GM19372 (cell line): ENCODE data around the gene SEMA3A.
"Not testable (repeated sequence)": the region's sequence is repeated elsewhere in the genome, so short reads cannot be mapped to it uniquely, and the experiment has no call there.

ENCODE experiments used
- ATAC-seq: cut with Tn5 transposase; IDR thresholded peaks from one replicate; pipeline ENCODE4 v1.9.1; 2021; ENCODE audit warnings: mild to moderate bottlenecking, low read depth, moderate library complexity; ENCODE audit not compliant: unreplicated experiment

The SEMA3A gene

DNA sequence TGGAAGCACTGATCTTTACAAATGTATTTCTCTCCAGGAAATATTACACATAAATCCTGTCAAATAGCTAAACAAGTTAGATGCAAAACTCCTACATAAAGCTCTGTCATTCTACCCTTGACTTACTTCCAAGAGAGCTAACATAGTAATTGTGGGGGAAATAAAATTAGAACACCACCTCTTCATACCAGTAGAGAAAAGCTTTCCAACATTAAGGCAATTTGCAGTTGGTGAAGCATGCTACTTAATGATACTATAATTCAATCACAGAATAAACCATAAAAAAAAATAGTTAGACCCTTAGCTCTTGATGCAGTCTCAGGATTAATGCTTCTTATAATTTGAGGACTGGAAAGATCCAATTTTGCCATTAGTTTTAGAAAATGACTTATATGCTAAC, 35.2 kb downstream of the SEMA3A start:
- ATAC-seq: no peak

GRCh38 chr7:84157171-84157570, 37.4 kb downstream of the SEMA3A start:
- no peak for ATAC-seq

- no peak for ATAC-seq
Measured at GRCh38 chr7:84154991-84155781, 39.4 kb downstream of the SEMA3A start.

- ATAC-seq: no peak
Measured at GRCh38 chr7:84152995-84153394, 41.6 kb downstream of the SEMA3A start.

DNA sequence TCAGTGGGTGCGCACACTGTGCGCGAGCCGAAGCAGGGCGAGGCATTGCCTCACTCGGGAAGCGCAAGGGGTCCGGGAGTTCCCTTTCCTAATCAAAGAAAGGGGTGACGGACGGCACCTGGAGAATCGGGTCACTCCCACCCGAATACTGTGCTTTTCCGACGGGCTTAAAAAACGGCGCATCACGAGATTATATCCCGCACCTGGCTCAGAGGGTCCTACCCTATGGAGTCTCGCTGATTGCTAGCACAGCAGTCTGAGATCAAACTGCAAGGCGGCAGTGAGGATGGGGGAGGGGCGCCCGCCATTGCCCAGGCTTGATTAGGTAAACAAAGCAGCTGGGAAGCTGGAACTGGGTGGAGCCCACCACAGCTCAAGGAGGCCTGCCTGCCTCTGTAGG, 44.2 kb downstream of the SEMA3A start:
- ATAC-seq: not testable (repeated sequence)

DNA sequence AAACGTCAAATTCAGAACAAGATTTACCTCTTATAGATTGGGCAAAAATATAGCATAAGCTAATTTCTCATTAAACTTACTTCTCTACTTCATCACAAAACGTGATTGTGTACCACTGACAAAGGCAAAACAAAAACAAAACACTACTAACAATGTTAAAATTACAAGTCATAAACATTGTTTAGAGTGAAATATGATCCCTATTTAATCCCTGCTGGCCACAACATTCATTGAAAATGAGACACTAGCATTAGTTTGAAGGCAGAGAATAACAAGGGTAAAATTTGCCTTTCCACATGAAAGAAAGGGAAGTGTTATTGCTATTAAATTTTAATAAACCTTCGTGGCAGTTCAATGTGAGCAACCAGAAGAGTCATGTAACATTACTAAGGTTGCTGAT, 45.0 kb downstream of the SEMA3A start:
- no peak for ATAC-seq

GRCh38 chr7:84145892-84146291, 48.7 kb downstream of the SEMA3A start:
- no peak for ATAC-seq

- ATAC-seq: no peak
Measured at GRCh38 chr7:84144935-84145334, 49.7 kb downstream of the SEMA3A start.

DNA sequence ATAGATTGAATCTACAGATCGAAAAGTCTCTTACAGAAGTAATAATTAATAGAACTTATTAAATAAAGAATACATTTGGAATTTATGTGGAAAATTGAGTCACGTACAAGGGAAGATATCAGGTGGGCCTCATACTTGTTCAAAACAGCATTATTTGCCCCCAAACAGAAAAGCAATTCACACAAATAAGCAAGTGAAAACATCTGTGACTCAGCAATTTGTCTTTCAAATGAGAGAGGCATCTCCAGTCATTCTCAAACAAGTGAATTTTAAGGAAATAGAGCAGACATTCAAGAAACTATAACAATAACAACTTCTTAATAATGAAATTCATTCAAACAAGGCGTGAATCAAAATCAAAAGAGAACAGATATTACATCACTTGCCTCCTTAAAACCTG, 50.1 kb downstream of the SEMA3A start:
- ATAC-seq: no peak

DNA sequence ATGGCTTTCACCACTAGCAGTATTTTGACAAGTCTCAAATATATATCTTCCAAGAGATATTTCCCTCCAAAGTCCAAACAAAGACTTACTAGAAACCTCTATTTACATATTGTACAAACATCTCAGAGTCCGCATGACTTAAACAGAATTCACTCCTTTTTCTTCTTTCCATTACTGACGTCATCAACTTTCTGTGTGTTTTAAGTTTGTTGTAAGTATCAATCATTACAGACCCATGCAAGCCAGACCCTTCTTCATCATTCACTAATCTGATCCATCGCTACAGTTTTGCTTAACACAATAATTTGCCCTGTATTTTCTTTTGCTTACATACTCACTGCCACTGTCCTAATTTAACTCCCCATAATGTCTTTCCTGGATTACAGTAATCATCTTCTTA, 51.9 kb downstream of the SEMA3A start:
- ATAC-seq: no peak

- ATAC-seq: no peak
Measured at GRCh38 chr7:84139986-84140729, 54.4 kb downstream of the SEMA3A start.

GRCh38 chr7:84138411-84138810, 56.2 kb downstream of the SEMA3A start:
- ATAC-seq: no peak

DNA sequence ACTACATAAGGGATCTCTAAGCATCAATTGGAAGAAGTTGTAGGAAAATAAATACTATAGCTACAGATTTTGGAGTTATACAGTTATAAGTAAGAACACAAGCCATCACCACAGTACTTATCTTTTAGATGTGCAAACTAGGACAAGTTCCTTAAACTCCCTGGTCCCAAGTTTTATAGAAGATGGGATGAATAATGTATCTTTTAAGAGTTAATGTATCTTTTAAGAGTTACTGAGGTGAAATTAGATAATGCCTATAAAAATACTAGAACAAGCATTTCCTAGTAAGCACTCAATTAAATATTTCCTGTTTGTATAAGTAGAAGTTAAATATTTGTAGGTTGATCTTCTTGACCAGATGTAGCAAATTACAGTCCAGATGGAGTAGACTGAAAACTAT, 56.8 kb downstream of the SEMA3A start:
- no peak for ATAC-seq

DNA sequence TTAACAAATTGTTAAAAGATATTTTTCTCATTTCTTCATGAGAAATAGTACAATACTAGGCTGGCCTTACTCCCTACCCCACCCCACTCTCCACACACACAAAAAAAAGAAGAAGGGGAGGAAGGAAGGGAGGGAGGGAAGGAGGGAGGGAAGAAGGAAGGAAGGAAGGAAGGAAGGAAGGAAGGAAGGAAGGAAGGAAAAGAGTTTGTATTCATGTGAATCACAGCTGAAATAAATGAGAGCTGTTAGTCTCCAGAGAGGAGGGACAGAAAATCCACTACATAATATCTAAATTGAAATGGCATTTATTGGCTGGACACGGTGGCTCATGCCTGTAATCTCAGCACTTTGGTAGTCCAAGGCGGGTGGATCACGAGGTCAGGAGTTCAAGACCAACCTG, 57.8 kb downstream of the SEMA3A start:
- no peak for ATAC-seq

DNA sequence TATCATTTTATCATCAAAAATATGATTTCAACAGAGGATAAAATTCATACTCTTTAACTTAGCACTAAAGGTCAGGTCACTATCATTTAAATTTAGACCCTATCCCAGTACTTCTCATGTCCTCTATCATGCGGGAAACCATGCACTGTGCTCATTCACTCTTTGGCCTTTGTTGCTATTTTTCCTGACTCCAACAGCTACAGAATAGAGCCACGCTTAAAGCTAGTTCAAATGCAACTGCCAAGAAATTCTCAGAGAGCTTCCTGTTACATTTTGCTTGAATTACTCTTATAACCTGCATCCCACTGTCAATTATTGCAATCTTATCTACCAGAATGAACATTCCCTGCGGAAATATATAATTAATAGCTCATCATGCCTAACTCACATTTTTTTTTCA, 58.3 kb downstream of the SEMA3A start:
- no peak for ATAC-seq

DNA sequence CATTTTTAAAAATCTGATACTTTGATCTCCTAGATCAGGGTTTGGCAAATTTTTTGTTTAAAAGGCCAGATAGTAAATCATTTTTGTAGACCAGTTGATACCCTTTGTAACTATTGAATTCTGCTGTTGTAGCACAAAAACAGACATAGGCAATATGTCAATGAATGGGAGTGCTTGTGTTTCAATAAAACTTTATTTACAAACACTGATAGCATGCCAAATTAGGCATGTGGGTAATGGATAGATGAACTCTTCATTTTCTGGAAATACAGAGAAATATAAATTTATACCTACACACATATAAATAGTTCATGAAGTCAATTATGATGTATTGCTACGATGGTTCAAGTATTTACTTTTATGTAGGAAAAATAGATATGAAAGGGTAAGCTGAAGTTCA, 60.4 kb downstream of the SEMA3A start:
- ATAC-seq: no peak

- ATAC-seq: no peak
Measured at GRCh38 chr7:84125654-84126053, 68.9 kb downstream of the SEMA3A start.

GRCh38 chr7:84123965-84124547, 70.5 kb downstream of the SEMA3A start:
- no peak for ATAC-seq

- ATAC-seq: no peak
Measured at GRCh38 chr7:84122582-84123360, 71.8 kb downstream of the SEMA3A start.

- ATAC-seq: no peak
Measured at GRCh38 chr7:84117304-84117703, 77.3 kb downstream of the SEMA3A start.
